HCT116 (cell line): ENCODE results near the gene SRPRA.

Source experiments
- CTCF ChIP-seq, 3 experiments: fragments of 200-600 bp in 1 of 3; sonication (generic) in 1 of 3; IDR thresholded peaks in 2 of 3; conservative IDR thresholded peaks in 1 of 3; 2 replicates each; pipeline ENCODE4 v1.5.1; 2012 to 2017; ENCODE audit warnings: low read depth in 2 of 3, low read length in 2 of 3, antibody characterized with exemption in 1 of 3, borderline replicate concordance in 1 of 3, control low read depth in 1 of 3, mild to moderate bottlenecking in 1 of 3, mixed read lengths in 1 of 3, mixed run types in 1 of 3, moderate library complexity in 1 of 3; ENCODE audit not compliant: insufficient read depth in 1 of 3
- SIN3A ChIP-seq: IDR thresholded peaks from 2 replicates; pipeline ENCODE4 v1.6.1; 2012; ENCODE audit warnings: low read depth

DNA sequence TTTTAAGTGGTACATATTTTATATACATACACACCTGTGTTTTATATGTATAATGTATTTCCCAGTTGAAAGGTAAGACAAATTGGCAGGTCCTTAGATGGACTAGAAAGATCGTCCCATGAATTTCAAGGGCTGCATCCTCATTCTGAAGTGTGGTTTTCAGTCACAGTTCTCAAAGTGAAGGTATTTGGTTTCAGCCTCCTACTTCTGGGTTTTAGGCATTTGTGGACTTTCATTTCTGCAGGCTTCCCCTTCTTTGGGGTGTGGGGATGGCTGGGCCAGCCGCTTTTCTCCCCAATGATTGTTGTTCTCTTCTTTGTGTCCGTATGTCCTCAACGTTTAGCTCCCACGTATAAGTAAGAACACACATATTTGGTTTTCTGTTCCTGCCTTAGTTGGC, 45.1 kb upstream of the SRPRA start:
- TF ChIP-seq CTCF (IDR thresholded peaks at IDR 0.05 in 2 of 3, conservative IDR thresholded peaks at IDR 0.05 in 1 of 3; ENCODE audit: borderline replicate concordance in 1 of 3, insufficient read depth in 1 of 3, low read depth in 2 of 3, low read length in 2 of 3) (no peak), SIN3A (no peak)
